ENCODE results near the gene GBX1. TPM values are rescaled to one million over a fixed set of nuclear protein-coding genes. Genes with fewer than 3 reads are reported as not detected.

GBX1 gene
- polyA plus RNA-seq (ENCODE audit: insufficient read length in 3 of 3): under 1 TPM in 2 of 3 donors, not detected in 1; 0.14 to 0.18 TPM

GRCh38 chr7:151167197-151167961, at the start of gene GBX1:
Gene GBX1 (minus strand): TSS chr7:151167694. CDS start chr7:151167548, 146 bp downstream.
- peak in 1 of 3 donors; percentile 23 for DNase-seq (ENCODE audit: low read depth in 3 of 3, low spot score in 2 of 3)

GRCh38 chr7:151215396-151215795, 47.9 kb upstream of the GBX1 start:
- DNase-seq (ENCODE audit: low read depth in 3 of 3, low spot score in 2 of 3): no peak

- DNase-seq (ENCODE audit: low read depth in 3 of 3, low spot score in 2 of 3): no peak
Observed at GRCh38 chr7:151213826-151214225, 46.3 kb upstream of the GBX1 start.

- DNase-seq (ENCODE audit: low read depth in 3 of 3, low spot score in 2 of 3): no peak
Observed at GRCh38 chr7:151212626-151213025, 45.1 kb upstream of the GBX1 start.

GRCh38 chr7:151211155-151211772, 43.8 kb upstream of the GBX1 start:
- DNase-seq (ENCODE audit: low read depth in 3 of 3, low spot score in 2 of 3): no peak

GRCh38 chr7:151210087-151210854, 42.8 kb upstream of the GBX1 start, which contains the start of gene H2BK1:
Gene H2BK1 (minus strand): TSS chr7:151210488. CDS start chr7:151210318, 170 bp downstream.
- DNase-seq (ENCODE audit: low read depth in 3 of 3, low spot score in 2 of 3): no peak

- DNase-seq (ENCODE audit: low read depth in 3 of 3, low spot score in 2 of 3): no peak
Observed at GRCh38 chr7:151209588-151209987, 42.1 kb upstream of the GBX1 start.

- DNase-seq (ENCODE audit: low read depth in 3 of 3, low spot score in 2 of 3): no peak
Observed at GRCh38 chr7:151208253-151208862, 40.9 kb upstream of the GBX1 start.

GRCh38 chr7:151207804-151208203, 40.3 kb upstream of the GBX1 start:
- no peak for DNase-seq (ENCODE audit: low read depth in 3 of 3, low spot score in 2 of 3)

- no peak for DNase-seq (ENCODE audit: low read depth in 3 of 3, low spot score in 2 of 3)
Observed at GRCh38 chr7:151207315-151207714, 39.8 kb upstream of the GBX1 start.

GRCh38 chr7:151206914-151207313, 39.4 kb upstream of the GBX1 start:
- DNase-seq (ENCODE audit: low read depth in 3 of 3, low spot score in 2 of 3): no peak

GRCh38 chr7:151205730-151206129, 38.2 kb upstream of the GBX1 start:
- no peak for DNase-seq (ENCODE audit: low read depth in 3 of 3, low spot score in 2 of 3)

GRCh38 chr7:151204383-151205032, 37.0 kb upstream of the GBX1 start:
- DNase-seq (ENCODE audit: low read depth in 3 of 3, low spot score in 2 of 3): no peak

- no peak for DNase-seq (ENCODE audit: low read depth in 3 of 3, low spot score in 2 of 3)
Observed at GRCh38 chr7:151202836-151203235, 35.3 kb upstream of the GBX1 start.

- no peak for DNase-seq (ENCODE audit: low read depth in 3 of 3, low spot score in 2 of 3)
Observed at GRCh38 chr7:151201751-151202150, 34.3 kb upstream of the GBX1 start.

GRCh38 chr7:151201344-151201743, 33.9 kb upstream of the GBX1 start:
- DNase-seq (ENCODE audit: low read depth in 3 of 3, low spot score in 2 of 3): no peak

- peak in 1 of 3 donors; percentile 18 for DNase-seq (ENCODE audit: low read depth in 3 of 3, low spot score in 2 of 3)
Observed at GRCh38 chr7:151198945-151199848, 31.7 kb upstream of the GBX1 start.

GRCh38 chr7:151197932-151198331, 30.4 kb upstream of the GBX1 start:
- DNase-seq (ENCODE audit: low read depth in 3 of 3, low spot score in 2 of 3): no peak
